ENCODE results near the gene PIH1D1.

PIH1D1 gene

DNA sequence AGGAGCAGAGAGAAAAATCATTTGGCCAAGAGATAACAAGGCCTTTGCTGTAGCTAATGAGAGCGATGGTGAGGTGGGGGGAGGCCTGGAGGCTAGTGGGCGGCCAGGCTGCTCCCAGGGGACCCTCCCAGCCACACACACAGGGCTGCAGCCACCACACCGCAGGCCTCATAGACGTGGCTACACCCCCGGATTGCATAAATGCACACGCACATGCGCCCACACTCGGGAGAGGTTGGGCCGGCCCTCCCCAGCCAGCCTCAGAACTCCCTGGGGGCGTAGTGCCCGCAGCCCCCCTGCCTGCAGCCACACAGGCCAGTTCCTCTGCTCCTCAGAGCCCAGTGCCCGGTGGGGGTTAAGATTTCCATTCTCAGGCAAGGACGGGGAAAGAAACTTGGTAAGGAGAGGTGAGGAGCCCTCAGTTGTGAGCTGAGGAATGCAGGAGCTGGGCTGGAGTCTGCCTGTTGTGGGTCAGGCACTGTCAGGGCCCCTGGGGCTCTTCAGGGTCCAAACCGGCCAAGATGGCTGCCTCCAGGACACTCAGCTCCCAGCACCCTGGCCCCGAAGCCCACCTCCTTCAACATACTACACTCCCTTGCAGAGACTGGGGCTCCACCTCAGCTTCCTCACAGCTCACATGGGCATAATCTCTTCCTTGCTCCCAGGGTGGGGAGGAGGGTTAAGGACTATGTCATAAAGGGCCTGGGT lies 36.4 kb downstream of the PIH1D1 start:
- no peak for DNase-seq

DNA sequence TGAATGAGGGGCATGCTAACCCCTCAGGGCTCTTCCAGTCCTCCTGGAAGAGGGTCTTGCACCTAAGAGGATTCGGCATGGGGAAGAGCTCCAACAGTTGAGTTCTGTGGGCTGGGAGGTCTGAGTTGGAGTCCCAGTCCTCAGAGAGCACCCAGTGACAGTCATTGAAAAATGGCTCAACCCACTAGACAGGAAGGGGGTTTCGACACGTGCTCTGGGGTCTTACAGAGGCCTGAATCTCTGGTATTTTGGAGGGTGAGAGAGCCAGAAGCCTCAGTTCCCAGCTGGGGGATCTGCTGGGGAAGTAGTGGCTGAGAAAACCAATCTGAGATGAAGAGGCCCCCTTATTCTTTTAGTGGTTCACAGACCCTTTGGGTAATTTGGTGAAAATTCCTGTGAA lies 37.4 kb downstream of the PIH1D1 start:
- no peak for DNase-seq

DNA sequence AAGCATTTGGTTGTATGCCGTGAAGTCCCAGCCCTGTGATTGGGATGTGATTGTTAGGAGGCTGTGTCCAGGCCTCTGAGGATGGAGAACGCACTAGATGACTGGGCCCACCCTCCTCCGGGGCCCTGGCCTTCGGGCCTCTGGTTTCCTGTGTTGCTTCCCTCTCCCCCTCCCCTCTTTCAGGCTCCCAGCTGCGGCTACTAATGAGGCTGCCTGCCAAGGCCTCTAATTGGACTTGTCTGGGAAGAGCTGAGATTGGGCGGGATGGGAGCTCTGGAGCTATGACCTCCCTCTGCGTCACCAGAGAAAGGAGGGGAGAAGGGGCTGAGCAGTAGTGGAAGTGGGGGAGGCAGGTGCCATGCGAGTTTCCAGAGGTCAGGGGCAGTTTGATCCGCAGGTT lies 38.3 kb downstream of the PIH1D1 start:
- DNase-seq = no peak

DNA sequence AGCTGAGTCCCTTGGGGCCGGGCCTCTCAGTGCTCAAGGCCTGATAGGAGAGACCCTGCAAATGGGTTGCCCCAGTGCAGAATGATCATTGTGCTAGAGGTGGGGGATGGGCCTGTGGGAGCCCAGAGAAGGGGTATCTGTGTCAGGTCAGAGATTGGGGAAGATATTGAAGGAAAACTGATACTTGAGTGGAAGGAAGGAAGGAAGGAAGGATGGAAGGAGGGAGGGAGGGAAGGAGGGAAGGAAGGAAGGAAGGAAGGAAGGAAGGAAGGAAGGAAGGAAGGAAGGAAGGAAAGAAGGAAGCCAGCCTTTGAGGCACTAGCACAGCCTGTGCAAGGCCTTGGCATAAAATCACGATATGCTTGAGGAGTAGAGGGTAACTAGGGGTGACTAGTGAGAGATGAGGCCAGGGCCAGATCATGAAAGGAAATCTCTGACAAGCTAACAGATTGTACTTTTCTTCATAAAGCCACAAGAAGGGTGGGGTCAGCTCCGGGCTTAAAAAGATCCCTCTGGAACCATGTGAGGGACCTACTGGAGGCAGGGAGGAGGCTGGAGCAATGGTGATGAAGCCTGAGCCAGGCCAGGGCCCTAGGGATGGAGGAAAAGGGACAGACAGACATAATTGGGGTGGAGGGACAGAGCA lies 39.8 kb downstream of the PIH1D1 start:
- no peak for DNase-seq

DNA sequence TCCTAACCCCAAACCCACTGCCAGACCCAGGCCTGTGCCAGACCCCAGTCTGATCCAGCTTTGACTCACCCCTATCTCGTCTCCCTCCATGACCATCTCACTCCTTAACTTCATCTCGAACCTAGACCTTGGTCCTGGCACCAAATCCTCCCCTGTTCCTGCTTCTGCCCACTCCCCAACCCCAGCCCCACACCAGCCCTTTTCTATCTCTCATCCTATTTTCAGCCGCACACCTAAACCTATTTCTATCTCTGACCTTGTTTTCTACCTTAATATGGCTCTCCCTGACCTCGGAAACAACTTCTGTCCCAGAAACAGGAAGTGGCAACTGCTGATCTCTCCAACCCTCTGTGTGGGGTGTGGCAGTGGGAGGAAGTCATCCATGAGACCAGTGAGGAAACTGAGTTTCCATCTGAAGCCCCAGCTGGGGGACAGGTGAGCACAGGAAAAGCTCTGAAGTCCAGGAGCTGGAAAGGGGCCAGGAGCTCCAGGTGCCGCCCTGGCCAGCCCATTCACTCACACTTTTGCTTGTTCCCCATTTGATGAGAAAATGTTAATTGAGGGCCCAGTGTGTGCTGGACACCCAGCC lies 42.1 kb downstream of the PIH1D1 start:
- DNase-seq = peak; percentile 74

DNA sequence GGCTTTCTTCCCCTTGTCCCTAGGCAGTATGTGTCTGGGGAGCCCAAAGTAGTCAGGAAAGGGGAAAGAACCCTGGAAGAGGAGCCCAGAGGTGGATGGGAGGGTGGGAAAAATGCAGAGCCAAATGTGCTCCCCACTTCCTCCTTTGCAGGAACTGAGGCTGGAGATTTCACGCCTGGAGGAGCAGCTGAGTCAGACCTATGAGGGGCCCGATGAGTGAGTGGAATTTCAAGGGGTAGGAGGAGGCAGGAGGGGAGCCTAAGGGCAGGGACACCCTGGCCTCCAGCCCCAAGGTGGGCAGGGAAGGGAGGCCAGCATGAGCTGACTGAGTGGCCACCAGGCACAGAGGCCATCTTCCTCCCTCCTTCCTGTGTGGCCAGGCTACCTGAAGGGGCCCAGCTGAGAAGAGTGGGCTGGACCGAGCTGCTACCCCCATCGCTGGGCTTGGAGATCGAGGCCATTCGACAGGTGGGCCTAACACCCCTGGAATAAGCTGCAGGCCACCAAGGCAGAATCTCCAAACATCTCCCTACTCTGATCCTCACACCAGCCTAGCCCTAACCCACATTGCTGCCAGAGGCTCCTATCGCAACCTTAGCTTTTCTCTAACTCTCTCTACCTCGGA lies 42.7 kb downstream of the PIH1D1 start:
- no peak for DNase-seq

DNA sequence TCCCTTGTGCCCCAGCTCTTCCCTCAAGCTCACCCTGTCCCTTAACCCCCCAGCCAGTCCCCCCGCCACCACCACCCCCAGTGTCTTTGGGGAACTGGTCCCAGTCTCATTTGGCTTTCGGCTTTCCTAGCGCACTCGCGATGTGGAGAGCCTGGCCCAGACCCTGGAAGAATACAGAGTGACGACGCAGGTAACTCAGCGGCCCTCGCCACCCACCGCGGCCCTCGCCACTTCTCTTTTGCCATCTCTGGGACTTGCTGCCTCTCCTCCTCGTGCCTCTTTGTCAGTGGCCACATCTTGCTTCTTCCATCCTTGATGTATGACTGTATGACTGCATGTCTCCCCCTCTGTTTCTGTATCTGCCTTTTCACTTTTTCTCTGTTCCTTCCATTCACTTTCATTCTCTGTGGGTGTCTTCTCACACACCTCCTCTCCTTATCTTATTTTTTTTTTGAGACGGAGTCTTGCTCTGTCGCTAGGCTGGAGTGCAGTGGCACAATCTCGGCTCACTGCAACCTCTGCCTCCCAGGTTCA lies 44.1 kb downstream of the PIH1D1 start:
- DNase-seq = no peak

DNA sequence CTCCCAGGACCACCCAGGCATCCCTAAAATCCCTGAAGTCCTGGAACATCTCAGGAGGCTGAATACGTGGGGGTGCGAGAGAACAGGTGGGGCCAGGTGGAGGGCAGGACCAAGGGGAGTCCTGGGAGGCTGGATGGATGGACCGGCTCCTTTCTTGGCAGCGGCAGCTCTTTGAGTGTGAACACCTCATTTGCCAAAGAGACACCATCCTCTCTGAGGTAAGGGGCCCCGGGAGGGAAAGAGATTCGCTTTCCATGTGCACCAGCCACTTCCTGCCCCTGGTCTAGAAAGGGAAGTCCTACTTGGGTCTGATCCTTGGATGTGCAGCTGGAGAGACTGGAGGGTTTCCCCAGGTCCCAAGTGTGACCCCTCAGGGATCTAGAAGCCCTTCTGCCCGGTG lies 44.5 kb downstream of the PIH1D1 start:
- no peak for DNase-seq

DNA sequence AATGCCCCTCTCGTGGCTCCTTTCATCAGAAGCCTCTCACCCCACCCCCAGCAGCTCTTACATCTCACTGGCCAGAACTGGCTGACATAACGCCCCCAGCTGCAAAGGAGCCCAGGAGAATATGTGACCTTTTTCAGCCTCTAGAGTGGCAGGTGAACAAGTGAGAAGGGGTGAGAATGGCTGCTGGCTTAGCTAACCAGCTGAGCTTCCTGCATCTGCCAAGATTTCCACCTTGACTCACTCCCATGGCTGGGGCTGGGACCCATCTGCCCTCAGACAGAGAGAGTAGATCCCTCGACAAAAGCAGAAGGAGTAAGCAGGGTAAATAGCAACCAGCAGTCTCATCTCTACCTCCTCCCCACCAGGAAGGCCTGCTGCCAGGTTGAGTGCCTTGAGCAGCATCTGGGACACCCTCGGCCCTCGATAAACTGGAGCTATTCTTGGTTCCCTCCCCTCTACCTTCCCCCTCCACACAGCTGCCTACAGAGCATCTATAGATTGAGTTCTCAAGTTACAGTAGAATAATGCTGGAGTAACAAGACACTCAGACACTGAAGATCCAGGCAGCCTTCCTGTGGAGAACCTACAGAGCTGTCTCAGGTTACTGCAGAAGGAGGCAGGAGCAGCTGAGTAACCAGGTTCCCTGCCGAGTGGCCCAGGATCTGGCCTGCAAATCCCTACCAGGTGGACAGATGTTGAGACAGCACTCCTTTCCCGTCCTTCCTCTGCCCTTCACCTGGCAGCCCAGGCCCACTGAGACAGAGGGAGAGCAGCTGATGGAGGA lies 48.0 kb downstream of the PIH1D1 start:
- no peak for DNase-seq

DNA sequence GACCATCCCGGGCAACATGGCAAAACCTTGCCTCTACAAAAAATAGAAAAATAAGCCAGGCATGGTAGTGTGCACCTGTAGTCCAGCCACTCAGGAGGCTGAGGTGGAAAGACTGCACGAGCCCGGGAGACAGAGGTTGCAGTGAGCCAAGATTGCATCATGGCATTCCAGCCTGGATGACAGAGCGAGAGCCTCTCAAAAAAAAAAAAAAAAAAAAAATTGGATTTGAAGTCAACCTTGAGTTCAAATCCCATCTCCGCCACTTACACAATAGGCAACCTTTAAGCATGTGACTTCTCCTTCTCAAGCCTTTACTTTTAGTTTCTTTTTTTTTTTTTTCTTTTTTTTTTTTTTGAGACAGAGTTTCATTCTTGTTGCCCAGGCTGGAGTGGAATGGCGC lies 51.6 kb downstream of the PIH1D1 start:
- DNase-seq = no peak

DNA sequence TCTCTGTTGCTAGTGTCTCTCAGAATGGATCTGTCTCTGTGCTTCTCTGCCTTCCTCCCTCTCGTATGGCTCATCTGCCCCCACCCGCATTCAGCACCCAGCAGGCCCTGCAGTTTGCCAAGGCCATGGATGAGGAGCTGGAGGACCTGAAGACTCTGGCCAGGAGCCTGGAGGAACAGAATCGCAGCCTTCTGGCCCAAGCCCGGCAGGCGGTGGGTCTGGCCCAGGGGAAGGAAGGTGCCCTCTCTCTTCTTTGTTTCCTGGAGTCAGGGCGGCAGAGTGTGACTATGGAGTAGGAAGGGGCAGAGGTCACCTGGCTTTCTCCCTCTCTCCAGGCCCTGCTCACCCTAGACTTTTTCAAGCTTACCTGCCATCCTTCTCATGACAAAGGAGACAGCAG lies 52.7 kb downstream of the PIH1D1 start:
- no peak for DNase-seq

DNA sequence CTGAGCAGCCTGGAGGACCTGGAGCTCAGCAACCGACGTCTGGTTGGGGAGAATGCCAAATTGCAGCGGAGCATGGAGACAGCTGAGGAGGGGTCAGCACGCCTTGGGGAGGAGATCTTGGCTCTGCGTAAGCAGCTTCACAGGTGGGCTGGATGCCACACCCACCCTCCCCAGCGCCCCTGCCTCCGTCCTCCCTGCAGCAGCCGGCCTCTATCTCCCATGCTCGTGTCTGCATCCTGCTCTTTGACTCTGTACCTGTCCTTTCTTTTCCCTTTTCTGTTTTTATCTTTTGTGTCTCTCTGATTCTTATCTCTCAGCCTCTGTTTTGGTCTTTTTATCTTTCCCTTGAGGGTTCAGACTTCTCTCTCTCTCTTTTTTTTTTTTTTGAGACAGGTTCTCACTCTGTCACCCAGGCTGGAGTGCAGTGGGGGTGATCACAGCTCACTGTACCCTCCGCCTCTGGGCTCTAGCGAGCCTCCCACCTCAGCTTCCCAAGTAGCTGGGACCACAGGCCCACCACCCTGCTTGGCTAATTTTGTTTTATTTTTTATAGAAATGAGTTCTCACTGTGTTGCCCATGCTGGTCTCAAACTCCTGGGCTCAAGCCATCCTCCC lies 53.5 kb downstream of the PIH1D1 start:
- DNase-seq = no peak

DNA sequence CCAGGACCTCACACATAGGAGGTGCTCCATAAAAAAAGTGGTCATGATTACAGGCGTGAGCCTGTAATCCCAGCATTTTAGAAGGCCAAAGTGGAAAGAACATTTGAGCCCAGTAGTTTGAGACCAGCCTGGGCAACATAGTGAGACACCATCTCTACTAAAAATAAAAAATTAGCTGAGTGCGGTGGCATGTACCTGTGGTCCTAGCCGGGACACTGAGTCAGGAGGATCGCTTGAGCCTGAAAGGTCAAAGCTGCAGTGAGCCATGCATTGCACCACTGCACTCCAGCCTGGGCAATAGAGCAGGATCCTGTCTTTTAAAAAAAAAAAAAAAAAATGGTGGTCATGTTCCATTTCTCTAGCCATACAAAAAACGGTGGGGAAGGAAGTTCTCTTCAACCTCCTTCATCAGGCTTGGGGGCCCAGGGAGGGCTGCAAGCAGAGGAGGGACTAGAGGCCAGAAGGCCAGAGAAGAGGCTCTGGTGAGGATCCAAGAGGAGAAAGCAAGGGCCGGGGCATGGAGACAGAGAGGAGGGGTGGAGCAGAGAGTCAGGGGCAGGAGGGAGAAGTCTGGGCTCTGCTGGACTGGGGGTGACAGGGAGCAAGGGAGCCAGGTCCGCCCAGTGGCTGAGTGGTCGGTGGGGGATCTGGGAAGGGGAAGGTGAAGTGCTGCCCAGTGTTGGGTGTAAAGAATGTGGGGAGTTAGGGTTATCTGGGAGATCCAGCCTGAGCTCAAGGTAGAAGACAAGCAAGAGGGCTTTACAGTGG lies 54.7 kb downstream of the PIH1D1 start:
- DNase-seq = no peak
